ENCODE results near the gene NATD1.

Gene NATD1

DNA sequence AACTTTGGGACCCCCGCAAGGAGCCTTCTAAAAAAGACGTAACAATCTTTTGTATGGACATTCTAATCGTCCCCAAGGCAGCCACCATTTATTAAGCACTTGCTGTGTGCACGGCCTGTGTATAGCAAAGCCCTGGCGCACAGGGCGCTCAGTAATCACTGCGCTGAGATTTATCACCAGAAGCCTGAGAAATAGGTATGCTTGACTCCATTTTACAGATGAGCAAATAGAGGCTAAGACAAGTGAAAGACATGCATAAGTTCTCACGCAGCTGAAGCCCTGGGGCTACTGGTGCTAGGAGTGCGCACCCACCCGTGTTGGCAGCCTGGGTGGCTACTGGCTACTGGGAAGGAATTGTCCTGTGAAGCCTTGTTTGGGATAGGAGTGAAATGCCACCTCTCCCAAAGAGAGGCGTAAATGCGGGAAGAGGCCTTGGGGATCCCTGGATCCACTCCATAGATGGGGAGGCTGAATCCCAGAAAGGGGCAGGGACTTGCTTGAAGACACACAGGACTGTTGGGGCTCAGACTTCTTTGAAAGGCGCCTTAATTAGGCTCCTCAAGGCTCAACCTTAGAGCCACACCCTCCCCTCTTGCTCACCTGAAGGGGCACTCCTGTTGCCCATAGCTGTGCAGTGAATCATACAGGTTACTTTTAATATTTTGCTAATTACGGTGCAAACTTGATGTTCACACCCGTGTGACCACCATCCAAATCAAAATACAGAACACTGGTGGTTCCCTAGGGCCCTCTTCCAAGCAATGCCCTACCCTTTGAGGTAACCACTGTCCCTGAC lies 634 bp upstream of the NATD1 start:
- CTCF ChIA-PET = interaction anchor here (1.4 kb wide), 1 partner anchor 14 kb away, joined by 6 read pairs; no protein-coding TSS in a partner anchor
- no peak for TF ChIP-seq ZNF384 (IDR thresholded peaks at IDR 0.05)
- no peak; the same call in 1 of the 2 replicates for TF ChIP-seq L3MBTL2 (conservative IDR thresholded peaks at IDR 0.05)
- TF ChIP-seq, protein P1, sequence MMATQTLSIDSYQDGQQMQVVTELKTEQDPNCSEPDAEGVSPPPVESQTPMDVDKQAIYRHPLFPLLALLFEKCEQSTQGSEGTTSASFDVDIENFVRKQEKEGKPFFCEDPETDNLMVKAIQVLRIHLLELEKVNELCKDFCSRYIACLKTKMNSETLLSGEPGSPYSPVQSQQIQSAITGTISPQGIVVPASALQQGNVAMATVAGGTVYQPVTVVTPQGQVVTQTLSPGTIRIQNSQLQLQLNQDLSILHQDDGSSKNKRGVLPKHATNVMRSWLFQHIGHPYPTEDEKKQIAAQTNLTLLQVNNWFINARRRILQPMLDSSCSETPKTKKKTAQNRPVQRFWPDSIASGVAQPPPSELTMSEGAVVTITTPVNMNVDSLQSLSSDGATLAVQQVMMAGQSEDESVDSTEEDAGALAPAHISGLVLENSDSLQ (IDR thresholded peaks at IDR 0.05) = no peak
- no peak for TF ChIP-seq HDGF (IDR thresholded peaks at IDR 0.05; ENCODE audit: borderline replicate concordance)
- no peak for TF ChIP-seq FOXA1 (IDR thresholded peaks at IDR 0.05)
- TF ChIP-seq CTBP1 (IDR thresholded peaks at IDR 0.05; ENCODE audit: borderline replicate concordance) = no peak
- TF ChIP-seq ELF4 (IDR thresholded peaks at IDR 0.05) = no peak
- no peak for TF ChIP-seq FOXM1 (IDR thresholded peaks at IDR 0.05; ENCODE audit: borderline replicate concordance)
- TF ChIP-seq TARDBP (IDR thresholded peaks at IDR 0.05) = no peak
- POLR2A ChIA-PET = interaction anchor here (1.0 kb wide), 1 partner anchor 25 kb away, joined by 3 read pairs; no protein-coding TSS in a partner anchor

DNA sequence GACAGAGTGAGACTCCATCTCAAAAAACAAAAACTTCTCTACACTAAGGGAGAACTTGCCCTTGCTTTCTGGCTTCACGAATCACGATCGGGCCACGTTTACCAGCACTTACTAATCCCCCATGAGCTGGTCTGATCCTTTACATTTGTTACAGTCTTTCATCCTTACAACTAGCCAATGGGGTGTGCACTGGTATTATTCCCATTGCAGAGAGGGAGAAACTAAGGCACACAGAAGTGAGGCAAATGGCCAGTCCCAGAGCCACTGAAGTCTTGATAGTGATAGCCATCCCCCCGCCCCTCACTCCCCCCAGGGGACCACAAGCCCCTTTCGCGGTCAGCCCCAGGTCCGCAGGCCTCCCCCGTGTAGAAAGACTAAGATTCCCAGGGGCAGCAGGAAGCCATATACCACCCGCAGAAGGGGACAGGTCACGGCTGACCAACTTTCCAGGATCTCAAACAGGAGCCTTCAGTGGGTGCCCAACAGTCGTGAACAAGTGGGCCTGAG lies 868 bp downstream of the NATD1 start:
- ChIA-PET POLR2A (interaction anchor here (1.2 kb wide), 1 partner anchor 23 kb away, joined by 3 read pairs; no protein-coding TSS in a partner anchor), CTCF (no interaction called here)
- TF ChIP-seq ARNT (IDR thresholded peaks at IDR 0.05) (no peak), FOXK2 (IDR thresholded peaks at IDR 0.05) (no peak), SP1 (IDR thresholded peaks at IDR 0.05) (no peak), ZNF384 (IDR thresholded peaks at IDR 0.05) (no peak), SUZ12 (IDR thresholded peaks at IDR 0.05) (no peak), CTBP1 (IDR thresholded peaks at IDR 0.05; ENCODE audit: borderline replicate concordance) (no peak), FOXM1 (IDR thresholded peaks at IDR 0.05; ENCODE audit: borderline replicate concordance) (no peak), NFRKB (IDR thresholded peaks at IDR 0.05) (no peak), FOXA1 (IDR thresholded peaks at IDR 0.05) (no peak), HDGF (IDR thresholded peaks at IDR 0.05; ENCODE audit: borderline replicate concordance) (no peak), BHLHE40 (IDR thresholded peaks at IDR 0.05; ENCODE audit: borderline replicate concordance) (no peak), ELF4 (IDR thresholded peaks at IDR 0.05) (no peak)
- TF ChIP-seq, protein P1 (IDR thresholded peaks at IDR 0.05) = no peak
- no peak for DNase-seq (ENCODE audit: extremely low spot score)

More for the DNA sequence above, 634 bp upstream of the NATD1 start:
- no peak for DNase-seq (ENCODE audit: extremely low spot score)

DNA sequence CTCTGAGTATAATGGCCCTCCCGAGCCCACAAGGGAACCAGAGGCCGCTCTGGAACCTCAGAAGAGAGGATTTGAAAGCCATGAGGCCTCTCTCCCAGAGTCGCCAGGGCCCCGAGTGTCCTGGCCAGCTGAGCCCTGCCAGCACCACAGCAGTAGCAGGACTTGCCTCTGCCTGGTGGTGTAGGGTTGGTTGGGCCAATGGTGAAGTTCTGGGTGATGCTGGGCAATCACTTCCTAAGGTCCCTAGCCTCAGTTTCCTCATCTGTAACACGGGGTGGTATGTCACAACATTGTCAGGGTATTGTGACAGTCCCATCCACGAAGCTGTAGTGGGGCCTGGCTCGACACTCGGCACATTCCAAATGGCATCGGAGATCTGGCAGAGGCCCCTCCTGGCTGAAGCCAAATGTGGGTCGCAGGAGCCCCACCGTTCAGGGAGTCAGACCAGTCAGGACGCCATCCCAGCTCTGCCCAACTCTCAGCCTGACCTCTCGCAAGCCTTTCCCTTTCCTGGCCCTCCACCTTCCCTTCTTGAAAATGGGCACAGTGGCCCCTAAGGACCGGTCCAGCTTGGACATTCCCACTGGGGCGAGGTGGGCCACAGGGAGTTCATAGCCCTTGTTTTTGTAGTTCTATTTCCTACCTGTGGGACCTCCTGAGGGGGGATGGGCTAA lies 1.7 kb downstream of the NATD1 start:
- TF ChIP-seq SUZ12 (IDR thresholded peaks at IDR 0.05) = no peak
- ChIA-PET CTCF (no interaction called here), POLR2A (no interaction called here)
- no peak for DNase-seq (ENCODE audit: extremely low spot score)

DNA sequence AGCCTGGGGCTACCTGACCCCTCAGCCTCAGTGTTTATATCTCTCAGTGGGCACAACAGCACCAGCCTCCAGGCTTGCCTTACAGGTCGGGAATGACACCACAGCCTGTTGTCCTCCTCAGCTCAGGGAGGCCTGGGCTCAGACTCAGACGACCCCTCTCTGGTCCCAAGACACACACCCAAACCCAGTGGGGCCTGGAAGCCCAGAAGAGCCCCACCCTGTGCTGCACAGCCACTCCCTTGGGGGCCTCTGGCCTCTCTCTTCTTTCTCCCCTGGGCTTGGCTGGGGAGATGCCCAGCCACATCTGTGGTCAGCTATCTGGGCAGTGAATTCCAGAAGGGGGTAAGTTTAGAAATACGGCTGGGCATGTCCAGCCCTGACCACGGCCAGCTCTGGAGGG lies 2.4 kb downstream of the NATD1 start:
- TF ChIP-seq TARDBP (IDR thresholded peaks at IDR 0.05) (no peak), SUZ12 (IDR thresholded peaks at IDR 0.05) (no peak), SP1 (IDR thresholded peaks at IDR 0.05) (no peak), ZNF384 (IDR thresholded peaks at IDR 0.05) (no peak), HDGF (IDR thresholded peaks at IDR 0.05; ENCODE audit: borderline replicate concordance) (no peak), L3MBTL2 (conservative IDR thresholded peaks at IDR 0.05) (no peak), BHLHE40 (IDR thresholded peaks at IDR 0.05; ENCODE audit: borderline replicate concordance) (no peak), FOXM1 (IDR thresholded peaks at IDR 0.05; ENCODE audit: borderline replicate concordance) (no peak)
- TF ChIP-seq, protein P1 (IDR thresholded peaks at IDR 0.05) = no peak
- no peak for DNase-seq (ENCODE audit: extremely low spot score)
- ChIA-PET CTCF (no interaction called here), POLR2A (interaction anchor here (1.2 kb wide), 1 partner anchor 10 kb away, joined by 3 read pairs; no protein-coding TSS in a partner anchor)

DNA sequence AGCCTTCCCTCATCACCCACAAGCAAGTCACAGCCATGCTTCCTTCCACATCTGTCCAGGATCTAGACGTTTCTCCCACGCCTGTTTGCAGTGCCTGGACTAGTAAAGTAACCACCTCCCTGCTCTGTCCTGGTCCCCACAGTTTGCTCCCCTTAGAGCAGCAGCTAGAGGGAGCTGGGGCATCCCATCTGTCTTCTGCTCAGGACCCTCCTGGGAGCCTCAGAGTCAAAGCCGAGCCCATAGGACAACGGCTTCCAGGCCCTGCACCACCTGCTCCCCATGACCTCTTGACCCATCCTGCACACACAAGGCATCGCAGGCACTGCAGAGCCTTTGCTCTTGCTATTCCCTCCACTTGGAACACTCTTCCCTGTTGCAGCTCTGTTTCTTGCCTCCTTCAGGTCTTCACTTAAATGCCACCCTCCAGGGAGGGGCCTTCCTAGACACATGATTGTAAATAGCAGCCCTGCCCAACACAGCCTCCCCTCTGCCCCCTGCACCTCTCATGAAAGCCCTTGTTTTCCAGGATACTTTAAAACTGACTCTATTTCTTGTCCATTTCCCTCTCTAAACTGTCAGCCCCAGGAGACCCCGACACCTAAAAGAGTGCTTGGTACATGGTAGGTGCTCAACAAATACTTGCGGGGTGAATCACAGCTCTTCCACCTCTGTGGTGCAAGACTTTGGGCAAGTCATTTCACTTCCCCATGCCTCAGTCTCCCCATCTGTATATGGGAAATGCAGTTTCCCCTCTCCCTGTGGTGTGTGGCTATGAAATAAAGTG lies 3.1 kb downstream of the NATD1 start:
- no peak for TF ChIP-seq FOXK2 (IDR thresholded peaks at IDR 0.05)
- no peak for TF ChIP-seq NFRKB (IDR thresholded peaks at IDR 0.05)
- TF ChIP-seq L3MBTL2 (conservative IDR thresholded peaks at IDR 0.05) = no peak
- no peak for TF ChIP-seq ELF4 (IDR thresholded peaks at IDR 0.05)
- no peak for TF ChIP-seq HDGF (IDR thresholded peaks at IDR 0.05; ENCODE audit: borderline replicate concordance)
- TF ChIP-seq FOXA1 (IDR thresholded peaks at IDR 0.05) = no peak
- no peak for TF ChIP-seq FOXM1 (IDR thresholded peaks at IDR 0.05; ENCODE audit: borderline replicate concordance)
- no peak for TF ChIP-seq ZNF384 (IDR thresholded peaks at IDR 0.05)
- no peak for TF ChIP-seq SP1 (IDR thresholded peaks at IDR 0.05)
- no peak for TF ChIP-seq CTBP1 (IDR thresholded peaks at IDR 0.05; ENCODE audit: borderline replicate concordance)
- no peak for TF ChIP-seq BHLHE40 (IDR thresholded peaks at IDR 0.05; ENCODE audit: borderline replicate concordance)
- TF ChIP-seq ARNT (IDR thresholded peaks at IDR 0.05) = no peak
- CTCF ChIA-PET = interaction anchor here (1.0 kb wide), 1 partner anchor 10 kb away, joined by 3 read pairs; no protein-coding TSS in a partner anchor
- POLR2A ChIA-PET = interaction anchor here (0.6 to 1.2 kb wide), 3 partner anchors 9 to 36 kb away, joined by 3 read pairs; partner anchors contain the start of gene TMEM11
- DNase-seq (ENCODE audit: extremely low spot score) = no peak

Data from HEK293T (cell line).